ENCODE results near the gene SNED1.

The SNED1 gene

GRCh38 chr2:241108271-241109209 is 110.1 kb downstream of the SNED1 start:
- TF ChIP-seq CTCF (IDR thresholded peaks at IDR 0.05; ENCODE audit: insufficient read depth, low read length) (no peak), GABPA (IDR thresholded peaks at IDR 0.05; ENCODE audit: low read depth) (no peak), REST (IDR thresholded peaks at IDR 0.05; ENCODE audit: insufficient replicate concordance, low read depth) (no peak), SPI1 (IDR thresholded peaks at IDR 0.05; ENCODE audit: borderline replicate concordance, low read depth) (no peak)
- DNase-seq (ENCODE audit: low read depth in 1 of 2, low spot score in 1 of 2), result no peak
- Histone ChIP-seq H3K27ac (replicated peaks) (no peak overlapping the region), H3K4me3 (replicated peaks; ENCODE audit: insufficient read depth, low read length) (no peak overlapping the region), H3K27me3 (ENCODE audit: insufficient read depth, poor library complexity, severe bottlenecking) (no peaks in the 10 kb centered on the region)

- H3K4me3 ChIP-seq (replicated peaks; ENCODE audit: insufficient read depth, low read length), result no peak overlapping the region
- no peak overlapping the region for H3K27ac ChIP-seq (replicated peaks)
- H3K27me3 ChIP-seq (ENCODE audit: insufficient read depth, poor library complexity, severe bottlenecking), result no peaks in the 10 kb centered on the region
- no peak for TF ChIP-seq SPI1 (IDR thresholded peaks at IDR 0.05; ENCODE audit: borderline replicate concordance, low read depth)
- no peak for TF ChIP-seq REST (IDR thresholded peaks at IDR 0.05; ENCODE audit: insufficient replicate concordance, low read depth)
- no peak for TF ChIP-seq CTCF (IDR thresholded peaks at IDR 0.05; ENCODE audit: insufficient read depth, low read length)
- no peak for TF ChIP-seq GABPA (IDR thresholded peaks at IDR 0.05; ENCODE audit: low read depth)
- TF ChIP-seq POLR2AphosphoS5 (IDR thresholded peaks at IDR 0.05; ENCODE audit: low read depth), result no peak
- no peak for DNase-seq (ENCODE audit: low read depth in 1 of 2, low spot score in 1 of 2)
Observed at GRCh38 chr2:241109210-241110088, 111.0 kb downstream of the SNED1 start.

GRCh38 chr2:241110089-241110606 is 111.7 kb downstream of the SNED1 start:
- H3K27me3 ChIP-seq (ENCODE audit: insufficient read depth, poor library complexity, severe bottlenecking), result no peaks in the 10 kb centered on the region
- TF ChIP-seq GABPA (IDR thresholded peaks at IDR 0.05; ENCODE audit: low read depth), result no peak
- no peak for TF ChIP-seq CTCF (IDR thresholded peaks at IDR 0.05; ENCODE audit: insufficient read depth, low read length)
- TF ChIP-seq POLR2AphosphoS5 (IDR thresholded peaks at IDR 0.05; ENCODE audit: low read depth), result no peak
- TF ChIP-seq SPI1 (IDR thresholded peaks at IDR 0.05; ENCODE audit: borderline replicate concordance, low read depth), result no peak
- no peak for TF ChIP-seq REST (IDR thresholded peaks at IDR 0.05; ENCODE audit: insufficient replicate concordance, low read depth)
- no peak overlapping the region for H3K4me3 ChIP-seq (replicated peaks; ENCODE audit: insufficient read depth, low read length)
- DNase-seq (ENCODE audit: low read depth in 1 of 2, low spot score in 1 of 2), result no peak
- H3K27ac ChIP-seq (replicated peaks), result no peak overlapping the region
